Loucy (cell line): ENCODE results near the gene CTSA.

Source experiments
- EZH2phosphoT487 ChIP-seq: fragments of 200-600 bp; IDR thresholded peaks from 2 replicates; pipeline ENCODE4 v1.6.1; 2018; ENCODE audit warnings: antibody characterized with exemption, mild to moderate bottlenecking, moderate library complexity, borderline replicate concordance
- TF ChIP-seq, protein P1 (sequence below): fragments of 200-600 bp; sonication (generic); conservative IDR thresholded peaks from 2 replicates; pipeline ENCODE4 v1.5.1; 2014; ENCODE audit warnings: mild to moderate bottlenecking, antibody characterized with exemption, low read length

DNA sequence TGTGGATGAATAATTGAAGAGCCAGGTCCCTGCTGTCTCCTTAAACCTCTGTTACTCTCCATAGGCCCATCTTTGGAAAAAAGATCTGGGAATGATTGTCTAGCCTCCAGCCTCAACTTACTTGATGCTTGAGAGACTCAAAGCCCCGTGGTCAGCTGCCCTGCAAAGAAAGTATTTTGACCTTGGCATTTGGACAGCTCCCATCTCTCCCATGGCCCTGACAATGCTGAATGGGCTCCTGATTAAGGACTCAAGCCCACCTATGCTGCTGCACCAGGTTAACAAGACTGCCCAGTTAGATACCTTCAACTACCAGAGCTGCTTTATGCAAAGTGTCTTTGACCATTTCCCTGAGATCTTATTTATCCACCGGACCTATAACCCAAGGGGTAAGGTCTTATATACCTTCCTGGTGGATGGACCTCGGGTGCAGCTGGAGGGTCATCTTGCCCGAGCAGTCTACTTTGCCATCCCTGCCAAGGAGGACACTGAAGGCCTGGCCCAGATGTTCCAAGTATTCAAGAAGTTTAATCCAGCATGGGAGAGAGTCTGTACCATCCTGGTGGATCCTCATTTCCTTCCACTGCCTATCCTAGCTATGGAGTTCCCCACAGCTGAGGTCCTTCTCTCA lies 8.6 kb upstream of the CTSA start:
- TF ChIP-seq, protein P1, sequence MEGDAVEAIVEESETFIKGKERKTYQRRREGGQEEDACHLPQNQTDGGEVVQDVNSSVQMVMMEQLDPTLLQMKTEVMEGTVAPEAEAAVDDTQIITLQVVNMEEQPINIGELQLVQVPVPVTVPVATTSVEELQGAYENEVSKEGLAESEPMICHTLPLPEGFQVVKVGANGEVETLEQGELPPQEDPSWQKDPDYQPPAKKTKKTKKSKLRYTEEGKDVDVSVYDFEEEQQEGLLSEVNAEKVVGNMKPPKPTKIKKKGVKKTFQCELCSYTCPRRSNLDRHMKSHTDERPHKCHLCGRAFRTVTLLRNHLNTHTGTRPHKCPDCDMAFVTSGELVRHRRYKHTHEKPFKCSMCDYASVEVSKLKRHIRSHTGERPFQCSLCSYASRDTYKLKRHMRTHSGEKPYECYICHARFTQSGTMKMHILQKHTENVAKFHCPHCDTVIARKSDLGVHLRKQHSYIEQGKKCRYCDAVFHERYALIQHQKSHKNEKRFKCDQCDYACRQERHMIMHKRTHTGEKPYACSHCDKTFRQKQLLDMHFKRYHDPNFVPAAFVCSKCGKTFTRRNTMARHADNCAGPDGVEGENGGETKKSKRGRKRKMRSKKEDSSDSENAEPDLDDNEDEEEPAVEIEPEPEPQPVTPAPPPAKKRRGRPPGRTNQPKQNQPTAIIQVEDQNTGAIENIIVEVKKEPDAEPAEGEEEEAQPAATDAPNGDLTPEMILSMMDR: no peak
- TF ChIP-seq EZH2phosphoT487: no peak
